Vagina (tissue), 2 donors: ENCODE data around the gene EVC. TPM values are rescaled to one million over a fixed set of nuclear protein-coding genes. Genes with fewer than 3 reads are reported as not detected.

Experiments
- DNase-seq, 2 donors: peaks; one replicate each; pipeline ENCODE4 v3.0.0-alpha.2; 2017; ENCODE audit errors: extremely low spot score in 2 of 2
- H3K27ac ChIP-seq: fragments of 200-600 bp; sonication (generic); one replicate; pipeline ENCODE4 v1.5.1; 2019
- H3K27me3 ChIP-seq: fragments of 200-600 bp; sonication (generic); one replicate; pipeline ENCODE4 v1.5.1; 2019
- H3K36me3 ChIP-seq, 2 donors: fragments of 200-600 bp; sonication (generic); one replicate each; pipeline ENCODE4 v1.5.1; 2017 to 2019
- H3K4me1 ChIP-seq: fragments of 200-600 bp; sonication (generic); one replicate; pipeline ENCODE4 v1.5.1; 2019
- H3K4me3 ChIP-seq, 2 donors: fragments of 200-600 bp; sonication (generic); 1 replicate in 1 of 2; 2 replicates in 1 of 2; pipeline ENCODE4 v1.5.1; 2016 to 2019
- H3K9me3 ChIP-seq: fragments of 200-600 bp; sonication (generic); one replicate; pipeline ENCODE4 v1.5.1; 2019
- POLR2A ChIP-seq, 2 donors: fragments of 450-650 bp; IDR thresholded peaks; one replicate each; pipeline ENCODE4 v1.6.1; 2017; ENCODE audit warnings: antibody characterized with exemption in 2 of 2, mild to moderate bottlenecking in 2 of 2, moderate library complexity in 2 of 2
- POLR2AphosphoS5 ChIP-seq, 2 donors: sonication (generic); formaldehyde crosslinking; IDR thresholded peaks; one replicate each; pipeline ENCODE4 v1.9.0; 2017; ENCODE audit warnings: antibody characterized with exemption in 2 of 2, mild to moderate bottlenecking in 2 of 2, low read depth in 1 of 2; ENCODE audit not compliant: insufficient read depth in 1 of 2
- intact Hi-C: fragments of 100-400 bp; cut with DNase I; formaldehyde crosslinking; loops from one replicate; pipeline ENCODE4 v1.15.1; 2023
- total RNA-seq: library from RNA; depleted of rRNA; stranded (reverse); fragments of >200 nt; gene quantifications from one replicate; pipeline ENCODE4 v1.2.3, GENCODE V29; 2016
- TF ChIP-seq, protein P1 (sequence below), 3 experiments: fragments of 450-650 bp in 2 of 3; fragments of 200-600 bp in 1 of 3; sonication (generic) in 1 of 3; IDR thresholded peaks; one replicate each; pipeline ENCODE4 v1.5.1; 2017 to 2019; ENCODE audit warnings: antibody characterized with exemption in 3 of 3, mild to moderate bottlenecking in 2 of 3, moderate library complexity in 2 of 3

Gene EVC
- total RNA-seq, 1 donor from 2014 or later, result 19.4 TPM

DNA sequence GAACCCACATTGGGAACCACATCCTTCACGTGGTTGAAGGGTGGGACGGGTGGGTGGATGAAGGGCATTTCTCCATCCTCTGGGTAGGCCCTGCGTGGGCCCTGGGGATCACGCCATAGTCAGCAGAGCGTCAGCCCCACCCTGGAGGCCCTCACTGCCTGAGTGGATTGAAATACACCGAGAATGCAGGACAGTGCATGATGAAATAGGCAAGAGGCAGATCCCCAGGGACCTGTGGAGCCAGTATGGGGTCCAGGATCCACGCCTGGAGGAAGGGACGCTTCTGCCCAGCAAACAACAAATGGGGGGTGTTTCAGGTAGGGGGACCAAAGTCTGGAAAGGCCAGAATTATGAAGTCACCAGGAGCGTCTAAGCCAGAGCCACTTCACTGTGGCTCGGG is 19.4 kb downstream of the EVC start:
- peaks cover 0 to 38% of the 10 kb centered on the region in 2 donors for H3K36me3 ChIP-seq

DNA sequence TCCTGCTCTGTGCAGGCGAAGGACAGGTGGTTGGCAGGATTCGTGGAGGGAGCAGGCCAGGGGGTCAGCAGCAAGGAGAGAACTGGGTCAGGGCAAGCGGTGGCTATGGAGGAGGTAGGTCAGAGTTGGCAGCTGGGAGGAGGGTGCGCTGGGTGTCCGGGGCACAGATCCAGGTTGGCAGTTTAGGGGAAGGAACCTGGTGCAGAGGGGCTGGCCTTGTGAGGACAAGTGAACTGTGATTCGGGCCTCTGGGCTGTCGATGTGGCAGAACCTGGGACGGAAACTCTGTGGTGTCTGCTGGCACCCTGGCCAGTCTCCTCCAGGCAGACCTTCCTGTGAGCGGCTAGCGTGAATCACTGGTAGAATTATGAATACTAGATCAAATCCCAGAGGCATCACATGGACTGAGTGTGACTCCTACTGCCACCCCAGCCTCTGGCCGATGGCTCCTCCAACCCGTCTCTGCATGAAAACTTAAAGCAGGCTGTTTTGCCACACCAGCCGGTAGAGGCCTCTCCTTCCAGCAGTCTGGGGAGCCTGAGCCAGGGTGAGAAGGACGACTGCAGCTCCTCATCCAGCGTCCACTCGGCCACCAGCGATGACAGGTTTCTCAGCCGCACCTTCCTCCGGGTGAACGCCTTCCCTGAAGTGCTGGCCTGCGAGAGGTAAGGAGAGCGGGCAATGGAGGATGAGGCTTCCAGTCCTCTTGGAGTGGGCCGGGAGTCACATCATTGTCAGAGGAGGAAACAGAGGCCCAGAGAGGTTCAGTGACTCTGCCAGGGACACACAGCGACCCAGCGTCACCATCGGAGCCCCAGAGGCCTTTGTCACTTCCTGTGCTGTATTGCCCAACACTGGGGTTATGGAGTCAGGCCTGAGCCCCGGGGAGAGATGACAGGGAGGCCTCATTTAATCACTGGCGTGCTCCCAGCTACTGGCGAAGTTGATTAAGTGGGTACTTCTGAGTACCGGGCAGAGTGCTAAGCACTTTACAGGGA is 20.3 kb downstream of the EVC start:
- no peak for DNase-seq
- H3K4me1 ChIP-seq, result no peaks in the 10 kb centered on the region
- no peak overlapping the region for H3K27ac ChIP-seq
- no peak overlapping the region for H3K4me3 ChIP-seq
- no peaks in the 10 kb centered on the region for H3K9me3 ChIP-seq
- H3K36me3 ChIP-seq, result peaks cover 0 to 41% of the 10 kb centered on the region in 2 donors
- intact Hi-C loops, result no loop called here
- TF ChIP-seq POLR2AphosphoS5 (IDR thresholded peaks at IDR 0.05; ENCODE audit: insufficient read depth in 1 of 2, low read depth in 1 of 2), result no peak
- TF ChIP-seq, protein P1, sequence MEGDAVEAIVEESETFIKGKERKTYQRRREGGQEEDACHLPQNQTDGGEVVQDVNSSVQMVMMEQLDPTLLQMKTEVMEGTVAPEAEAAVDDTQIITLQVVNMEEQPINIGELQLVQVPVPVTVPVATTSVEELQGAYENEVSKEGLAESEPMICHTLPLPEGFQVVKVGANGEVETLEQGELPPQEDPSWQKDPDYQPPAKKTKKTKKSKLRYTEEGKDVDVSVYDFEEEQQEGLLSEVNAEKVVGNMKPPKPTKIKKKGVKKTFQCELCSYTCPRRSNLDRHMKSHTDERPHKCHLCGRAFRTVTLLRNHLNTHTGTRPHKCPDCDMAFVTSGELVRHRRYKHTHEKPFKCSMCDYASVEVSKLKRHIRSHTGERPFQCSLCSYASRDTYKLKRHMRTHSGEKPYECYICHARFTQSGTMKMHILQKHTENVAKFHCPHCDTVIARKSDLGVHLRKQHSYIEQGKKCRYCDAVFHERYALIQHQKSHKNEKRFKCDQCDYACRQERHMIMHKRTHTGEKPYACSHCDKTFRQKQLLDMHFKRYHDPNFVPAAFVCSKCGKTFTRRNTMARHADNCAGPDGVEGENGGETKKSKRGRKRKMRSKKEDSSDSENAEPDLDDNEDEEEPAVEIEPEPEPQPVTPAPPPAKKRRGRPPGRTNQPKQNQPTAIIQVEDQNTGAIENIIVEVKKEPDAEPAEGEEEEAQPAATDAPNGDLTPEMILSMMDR (IDR thresholded peaks at IDR 0.05), result no peak
- H3K27me3 ChIP-seq, result no peaks in the 10 kb centered on the region

More for the DNA sequence above, 19.4 kb downstream of the EVC start:
- Histone ChIP-seq H3K4me1 (no peaks in the 10 kb centered on the region), H3K27me3 (no peaks in the 10 kb centered on the region), H3K9me3 (no peaks in the 10 kb centered on the region), H3K27ac (no peak overlapping the region), H3K4me3 (no peak overlapping the region)
- intact Hi-C loops, result no loop called here
- DNase-seq, result no peak
- TF ChIP-seq, protein P1 (IDR thresholded peaks at IDR 0.05), result no peak
- TF ChIP-seq POLR2AphosphoS5 (IDR thresholded peaks at IDR 0.05; ENCODE audit: insufficient read depth in 1 of 2, low read depth in 1 of 2) (no peak), POLR2A (IDR thresholded peaks at IDR 0.05) (no peak)

DNA sequence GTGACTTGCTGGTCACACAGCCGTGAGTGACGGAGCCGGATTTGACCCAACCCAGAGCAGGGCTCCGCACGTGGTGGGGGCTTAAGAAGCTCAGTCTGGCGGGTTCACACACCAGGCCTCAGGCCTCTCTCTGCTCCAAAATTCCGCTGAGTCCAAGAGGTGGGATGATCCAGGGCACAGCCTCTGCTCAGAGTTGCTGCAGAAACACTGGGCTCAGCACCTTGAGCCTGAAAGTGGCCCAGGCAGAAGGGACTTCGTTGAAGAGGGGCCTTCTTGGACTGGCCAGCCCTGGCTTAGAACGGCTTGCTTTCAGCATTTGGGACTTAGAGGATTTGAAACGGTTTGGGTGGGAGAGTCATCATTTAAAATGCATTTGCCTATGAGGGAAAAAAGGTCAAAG is 21.2 kb downstream of the EVC start:
- intact Hi-C loops, result no loop called here
- Histone ChIP-seq H3K27ac (no peak overlapping the region), H3K27me3 (no peaks in the 10 kb centered on the region), H3K4me3 (no peak overlapping the region), H3K9me3 (no peaks in the 10 kb centered on the region), H3K4me1 (no peaks in the 10 kb centered on the region), H3K36me3 (peaks cover 0 to 42% of the 10 kb centered on the region in 2 donors)
- TF ChIP-seq POLR2AphosphoS5 (IDR thresholded peaks at IDR 0.05; ENCODE audit: insufficient read depth in 1 of 2, low read depth in 1 of 2) (no peak), POLR2A (IDR thresholded peaks at IDR 0.05) (no peak)
- TF ChIP-seq, protein P1 (IDR thresholded peaks at IDR 0.05), result no peak
- DNase-seq, result no peak

DNA sequence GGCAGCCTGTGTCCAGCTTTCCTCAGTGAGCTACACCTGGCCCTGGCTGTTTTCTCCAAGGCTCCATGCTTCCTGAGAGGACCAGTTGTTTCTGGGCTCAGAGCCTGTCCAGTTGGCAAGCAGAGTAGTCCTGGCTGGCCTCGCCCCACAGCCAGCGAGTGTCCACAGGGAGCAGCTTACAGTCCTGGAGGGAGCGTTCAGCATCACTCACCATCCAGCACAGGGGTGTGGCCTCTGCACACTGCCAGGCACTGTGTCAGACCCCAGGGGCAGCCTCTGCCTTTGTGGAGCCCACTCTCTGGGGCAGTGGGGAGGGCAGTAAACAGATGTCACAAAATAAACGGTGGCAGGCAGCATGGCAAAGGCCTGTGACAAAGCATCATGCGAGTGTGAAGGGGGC is 23.9 kb downstream of the EVC start:
- Histone ChIP-seq H3K27me3 (no peaks in the 10 kb centered on the region), H3K27ac (no peak overlapping the region), H3K4me3 (no peak overlapping the region), H3K4me1 (no peaks in the 10 kb centered on the region), H3K9me3 (no peaks in the 10 kb centered on the region), H3K36me3 (peaks cover 0 to 36% of the 10 kb centered on the region in 2 donors)
- TF ChIP-seq POLR2AphosphoS5 (IDR thresholded peaks at IDR 0.05; ENCODE audit: insufficient read depth in 1 of 2, low read depth in 1 of 2), result no peak
- no peak for TF ChIP-seq POLR2A (IDR thresholded peaks at IDR 0.05)
- TF ChIP-seq, protein P1 (IDR thresholded peaks at IDR 0.05), result no peak
- no peak for DNase-seq
- intact Hi-C loops, result no loop called here

DNA sequence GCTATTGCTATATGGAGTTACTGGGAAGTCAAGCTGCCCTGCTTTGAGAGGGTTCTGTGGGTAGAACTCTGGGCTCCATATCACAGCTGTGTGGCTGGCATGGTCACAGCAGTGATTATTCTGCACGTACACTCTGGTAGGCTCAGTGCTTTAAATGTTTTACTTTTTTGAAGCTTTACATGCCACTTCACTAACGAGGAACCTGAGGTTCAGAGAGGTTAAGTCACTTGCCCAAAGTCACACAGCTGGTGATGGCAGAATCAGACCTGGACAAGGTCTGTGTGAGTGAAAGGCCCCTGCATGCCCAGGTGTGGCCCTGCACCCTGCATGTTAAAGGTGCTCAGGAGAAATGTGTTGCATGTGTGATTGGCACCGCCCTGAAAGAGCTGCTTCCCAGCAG is 24.5 kb downstream of the EVC start:
- Histone ChIP-seq H3K9me3 (no peaks in the 10 kb centered on the region), H3K27ac (no peak overlapping the region), H3K4me1 (no peaks in the 10 kb centered on the region), H3K27me3 (no peaks in the 10 kb centered on the region), H3K4me3 (no peak overlapping the region), H3K36me3 (peaks cover 0 to 30% of the 10 kb centered on the region in 2 donors)
- intact Hi-C loops, result no loop called here
- no peak for DNase-seq
- TF ChIP-seq POLR2AphosphoS5 (IDR thresholded peaks at IDR 0.05; ENCODE audit: insufficient read depth in 1 of 2, low read depth in 1 of 2), result no peak
- TF ChIP-seq, protein P1 (IDR thresholded peaks at IDR 0.05), result no peak
- TF ChIP-seq POLR2A (IDR thresholded peaks at IDR 0.05), result no peak
